Activated T-cell treated with anti-CD3 and anti-CD28 coated beads, Interleukin-2, amount 50 U/mL, for 48 hours (primary cell): ENCODE measurements around the gene THAP8.

Experiments
- DNase-seq, 2 experiments: peaks; one replicate each; pipeline ENCODE4 v3.0.0-alpha.2; 2020

The THAP8 gene

GRCh38 chr19:35992907-35993765 lies 60.9 kb downstream of the THAP8 start:
- no peak for DNase-seq

- DNase-seq = no peak
These were observed 62.2 kb downstream of the THAP8 start for GRCh38 chr19:35991731-35992450.

- no peak for DNase-seq
These were observed 63.0 kb downstream of the THAP8 start for GRCh38 chr19:35990771-35991730.

- DNase-seq = no peak
These were observed 63.9 kb downstream of the THAP8 start for GRCh38 chr19:35990156-35990555.

GRCh38 chr19:35988824-35989223 lies 65.3 kb downstream of the THAP8 start:
- DNase-seq = no peak

- no peak for DNase-seq
These were observed 66.6 kb downstream of the THAP8 start for GRCh38 chr19:35987571-35987896.

GRCh38 chr19:35986664-35987570 lies 67.2 kb downstream of the THAP8 start:
- DNase-seq = peak; percentile 45 to 53

- no peak for DNase-seq
These were observed 68.0 kb downstream of the THAP8 start for GRCh38 chr19:35986111-35986510.
